Left renal cortex interstitium (tissue), 4 donors: ENCODE results near the gene SCO2. TPM values are rescaled to one million over a fixed set of nuclear protein-coding genes. Genes with fewer than 3 reads are reported as not detected.

Experiments used
- DNase-seq, 4 donors: peaks; one replicate each; pipeline ENCODE4 v3.0.0-alpha.2; 2013; ENCODE audit warnings: low read depth in 4 of 4, low spot score in 2 of 4, missing footprints in 1 of 4
- polyA plus RNA-seq, 4 donors: library from polyadenylated mRNA; unstranded; fragments of 120-200 nt; gene quantifications; one replicate each; pipeline ENCODE4 v1.2.1, GENCODE V29; 2013; ENCODE audit not compliant: insufficient read length in 4 of 4

The SCO2 gene
- polyA plus RNA-seq, 4 donors: 0.57 to 5.1 (median 2.4) TPM; not detected in 1

GRCh38 chr22:50503475-50504145, 21.8 kb downstream of the SCO2 start:
- no peak for DNase-seq

- DNase-seq: no peak
These were observed 22.5 kb downstream of the SCO2 start for GRCh38 chr22:50502628-50503474.

DNA sequence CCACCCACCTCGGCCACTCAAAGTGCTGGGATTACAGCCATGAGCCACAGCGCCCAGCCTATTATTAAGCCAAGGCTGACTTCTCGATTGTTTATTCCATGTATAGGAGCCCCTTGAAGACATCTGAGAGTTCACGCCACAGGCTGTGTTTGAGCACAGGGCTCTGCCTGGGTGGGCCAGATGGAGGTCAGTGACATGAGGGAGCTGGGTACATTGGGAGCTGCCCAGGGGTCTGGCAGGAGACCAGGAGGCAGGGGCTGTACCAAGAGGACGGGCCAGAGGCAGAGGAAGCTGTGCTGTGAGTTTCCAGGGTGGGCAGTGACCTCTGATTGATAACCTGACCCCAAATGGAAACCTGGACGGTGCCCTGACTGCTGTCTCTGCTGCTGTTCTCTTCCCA, 23.3 kb downstream of the SCO2 start:
- no peak for DNase-seq

DNA sequence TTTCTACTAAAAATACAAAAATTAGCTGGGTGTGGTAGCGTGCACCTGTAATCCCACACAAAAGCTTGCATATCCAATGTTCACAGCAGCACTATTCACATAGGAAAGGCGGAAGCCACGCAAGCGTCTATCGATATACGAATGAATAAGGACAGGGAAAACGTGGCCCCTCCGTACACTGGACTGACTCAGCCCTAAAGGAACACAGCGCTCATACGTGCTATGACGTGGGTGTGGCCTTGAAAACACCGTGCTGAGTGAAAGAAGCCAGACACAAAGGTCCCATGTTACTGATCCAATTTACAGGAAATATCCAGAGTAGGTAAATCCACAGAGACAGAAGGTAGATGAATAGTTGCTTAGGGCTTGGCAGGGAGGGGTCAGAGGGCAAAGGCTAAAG, 24.9 kb downstream of the SCO2 start:
- no peak for DNase-seq

- peak in 1 of 4 donors; percentile 69 for DNase-seq
These were observed 27.0 kb downstream of the SCO2 start for GRCh38 chr22:50498322-50498890.

DNA sequence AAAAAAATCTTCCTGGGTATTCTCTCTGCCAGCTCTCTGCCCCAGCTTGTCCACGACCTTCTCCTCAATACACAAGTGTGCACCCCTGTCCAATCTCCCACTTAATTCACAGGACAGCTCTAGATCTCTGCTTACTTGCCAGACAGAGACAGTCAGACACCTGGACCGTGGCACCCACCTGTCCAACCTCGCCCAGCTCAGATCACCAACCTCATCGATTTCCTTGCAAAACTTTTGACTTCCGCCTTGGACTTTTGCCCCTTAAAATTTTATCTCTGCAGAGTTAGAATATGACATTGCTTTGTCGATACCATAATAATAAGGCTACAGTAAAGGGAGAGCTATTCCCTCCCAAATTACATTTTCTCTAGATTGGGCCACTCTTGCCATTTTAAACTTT, 28.3 kb downstream of the SCO2 start:
- no peak for DNase-seq

DNA sequence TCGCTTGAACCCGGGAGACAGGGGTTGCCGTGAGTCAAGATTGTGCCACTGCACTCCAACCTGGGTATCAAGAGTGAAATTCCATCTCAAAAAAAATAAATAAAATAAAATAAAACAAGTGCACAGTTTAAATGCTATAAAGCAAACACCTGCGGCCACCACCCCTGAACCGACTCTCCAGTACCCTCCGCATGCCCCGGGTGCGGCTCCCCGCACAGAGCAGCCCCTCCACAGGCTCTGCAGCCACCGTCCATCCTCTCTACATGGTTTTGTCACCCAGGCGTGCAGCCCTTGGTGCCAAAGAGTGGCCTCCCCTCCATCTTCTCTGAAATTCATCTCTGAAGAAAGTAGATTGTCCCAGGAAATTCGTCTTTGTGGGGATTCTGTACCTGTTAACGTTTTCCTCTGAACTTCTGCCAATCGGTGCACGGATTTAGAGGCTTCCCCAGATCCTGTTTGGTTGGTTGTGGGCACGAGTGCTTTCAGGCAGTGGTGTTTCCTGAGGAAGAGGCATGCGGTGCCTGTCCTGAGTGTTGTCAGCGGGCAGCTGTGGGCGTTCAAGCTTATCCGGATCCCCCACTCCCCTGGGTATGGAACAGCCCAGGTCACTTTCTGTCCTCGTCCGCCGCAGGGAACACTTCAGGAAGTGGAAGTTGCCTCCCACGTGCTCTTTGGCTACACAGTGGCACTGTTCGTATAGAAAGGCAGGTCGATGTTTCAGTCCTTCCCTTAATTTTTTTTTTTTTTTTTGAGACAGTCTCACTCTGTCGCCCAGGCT, 34.7 kb downstream of the SCO2 start:
- no peak for DNase-seq

DNA sequence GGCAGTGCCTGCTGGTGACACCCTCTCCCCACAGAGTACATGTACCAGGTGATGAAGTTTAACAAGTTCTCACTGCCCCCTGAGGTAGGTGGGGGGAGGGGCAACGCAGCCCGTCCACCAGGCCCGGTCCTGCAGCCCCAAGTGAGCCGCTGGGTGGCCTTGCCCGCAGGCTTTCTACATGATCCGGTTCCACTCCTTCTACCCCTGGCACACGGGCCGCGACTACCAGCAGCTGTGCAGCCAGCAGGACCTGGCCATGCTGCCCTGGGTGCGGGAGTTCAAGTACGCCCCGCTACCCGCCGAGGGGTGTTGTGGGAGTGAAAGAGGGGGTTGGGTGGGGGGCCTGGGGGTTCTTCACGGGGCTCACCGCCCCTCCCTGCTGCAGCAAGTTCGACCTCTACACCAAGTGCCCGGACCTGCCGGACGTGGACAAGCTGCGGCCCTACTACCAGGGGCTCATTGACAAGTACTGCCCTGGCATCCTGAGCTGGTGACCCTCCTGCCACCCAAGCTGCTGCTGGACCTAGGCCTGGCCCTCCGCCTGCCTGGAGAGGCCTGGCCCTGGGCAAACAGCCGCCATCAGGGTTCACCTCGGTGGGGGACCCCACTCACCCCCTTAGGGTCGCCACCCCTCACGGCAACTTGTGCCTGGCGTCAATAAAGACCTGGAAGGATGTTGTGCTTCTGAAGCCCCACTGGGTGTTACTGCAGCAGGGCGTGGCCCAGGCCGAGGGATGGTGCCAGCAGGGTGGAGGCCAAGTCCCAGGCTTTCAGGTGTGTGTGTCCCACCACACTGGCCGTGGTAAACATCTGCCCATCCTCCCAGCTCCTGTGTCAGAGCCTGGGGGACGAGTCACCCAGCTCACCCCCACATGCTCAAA, 35.8 kb downstream of the SCO2 start:
- DNase-seq: no peak

DNA sequence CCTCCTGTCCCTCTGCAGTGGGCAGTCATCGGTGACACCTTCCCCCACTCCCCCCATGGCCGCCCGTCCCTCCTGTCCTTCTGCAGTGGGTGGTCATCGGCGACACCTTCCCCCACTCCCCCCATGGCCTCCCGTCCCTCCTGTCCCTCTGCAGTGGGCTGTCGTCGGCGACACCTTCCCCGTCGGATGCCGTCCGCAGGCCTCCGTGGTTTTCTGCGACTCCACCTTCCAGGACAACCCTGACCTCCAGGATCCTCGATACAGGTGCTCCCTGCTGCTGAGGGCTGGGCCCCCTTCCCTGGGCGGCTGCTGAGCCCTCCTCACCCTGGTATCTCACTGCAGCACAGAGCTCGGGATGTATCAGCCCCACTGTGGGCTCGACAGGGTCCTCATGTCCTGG, 36.5 kb downstream of the SCO2 start:
- no peak for DNase-seq

- DNase-seq: no peak
These were observed 37.3 kb downstream of the SCO2 start for GRCh38 chr22:50488006-50488677.

DNA sequence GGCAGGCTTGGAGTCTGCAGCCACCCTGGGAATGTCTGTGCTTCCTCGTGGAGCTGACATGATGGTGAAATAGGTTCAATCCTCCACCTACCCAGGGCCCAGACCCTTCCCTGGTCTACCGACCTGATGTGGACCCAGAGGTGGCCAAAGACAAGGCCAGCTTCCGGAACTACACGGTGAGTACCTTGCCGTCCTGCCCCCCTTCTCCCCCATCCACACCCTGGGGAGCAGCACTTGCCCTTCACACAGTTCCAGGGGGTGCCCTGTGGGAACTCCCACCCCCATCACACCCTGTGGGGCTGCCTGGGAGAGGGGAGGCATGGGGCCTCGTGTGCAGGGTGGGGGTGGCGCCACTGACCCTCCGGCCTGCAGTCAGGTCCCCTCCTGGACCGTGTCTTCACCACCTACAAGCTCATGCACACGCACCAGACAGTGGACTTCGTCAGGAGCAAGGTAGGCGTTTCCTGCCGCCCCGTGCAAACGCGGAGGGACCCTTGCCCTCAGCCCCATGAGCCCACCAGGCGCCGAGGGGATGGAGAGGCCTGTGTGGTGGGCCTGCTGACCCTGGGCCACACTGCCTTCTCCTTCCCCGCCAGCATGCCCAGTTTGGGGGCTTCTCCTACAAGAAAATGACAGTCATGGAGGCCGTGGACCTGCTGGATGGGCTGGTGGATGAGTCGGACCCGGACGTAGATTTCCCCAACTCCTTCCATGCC, 38.0 kb downstream of the SCO2 start:
- DNase-seq: no peak

DNA sequence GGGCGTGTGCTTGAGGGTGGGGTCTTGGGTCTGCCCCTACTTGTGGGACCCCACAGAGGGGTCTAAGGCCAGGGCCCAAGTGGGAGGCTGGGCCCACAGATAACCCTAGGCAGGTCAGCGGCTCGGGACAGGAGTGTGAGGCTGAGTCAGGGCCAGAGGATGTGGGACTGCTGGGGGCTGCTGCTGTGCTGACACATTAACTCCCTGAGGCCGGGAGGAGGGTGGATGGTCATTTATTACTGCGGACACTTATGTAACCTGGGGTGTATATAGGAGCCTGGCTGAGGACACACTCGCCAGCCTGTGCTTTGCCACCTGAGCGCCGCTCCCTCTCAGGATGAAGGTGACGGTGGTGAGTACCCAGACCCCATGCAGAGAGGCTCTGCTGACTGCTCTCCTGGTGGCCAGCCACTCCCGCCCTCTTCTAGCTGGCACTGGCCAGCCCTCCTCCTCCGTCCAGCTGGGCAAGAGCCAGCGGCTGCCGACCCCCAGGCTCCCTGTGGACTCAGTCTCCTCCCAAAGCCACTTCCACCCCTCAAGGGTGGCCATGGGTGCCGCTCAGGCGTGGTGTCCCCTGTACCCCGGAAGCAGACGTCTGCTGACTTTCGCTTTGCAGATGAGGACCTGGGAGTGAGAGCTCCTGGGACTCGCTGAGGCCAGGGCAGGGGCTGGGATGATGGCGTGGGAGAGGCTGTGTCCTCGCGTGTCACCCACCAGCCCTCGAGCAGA, 38.7 kb downstream of the SCO2 start, which contains the start of gene MIOX:
TSS of gene MIOX (plus strand) at position 299 of the 729 bp plus-strand sequence. CDS start at position 338, 39 bp downstream.
- no peak for DNase-seq

DNA sequence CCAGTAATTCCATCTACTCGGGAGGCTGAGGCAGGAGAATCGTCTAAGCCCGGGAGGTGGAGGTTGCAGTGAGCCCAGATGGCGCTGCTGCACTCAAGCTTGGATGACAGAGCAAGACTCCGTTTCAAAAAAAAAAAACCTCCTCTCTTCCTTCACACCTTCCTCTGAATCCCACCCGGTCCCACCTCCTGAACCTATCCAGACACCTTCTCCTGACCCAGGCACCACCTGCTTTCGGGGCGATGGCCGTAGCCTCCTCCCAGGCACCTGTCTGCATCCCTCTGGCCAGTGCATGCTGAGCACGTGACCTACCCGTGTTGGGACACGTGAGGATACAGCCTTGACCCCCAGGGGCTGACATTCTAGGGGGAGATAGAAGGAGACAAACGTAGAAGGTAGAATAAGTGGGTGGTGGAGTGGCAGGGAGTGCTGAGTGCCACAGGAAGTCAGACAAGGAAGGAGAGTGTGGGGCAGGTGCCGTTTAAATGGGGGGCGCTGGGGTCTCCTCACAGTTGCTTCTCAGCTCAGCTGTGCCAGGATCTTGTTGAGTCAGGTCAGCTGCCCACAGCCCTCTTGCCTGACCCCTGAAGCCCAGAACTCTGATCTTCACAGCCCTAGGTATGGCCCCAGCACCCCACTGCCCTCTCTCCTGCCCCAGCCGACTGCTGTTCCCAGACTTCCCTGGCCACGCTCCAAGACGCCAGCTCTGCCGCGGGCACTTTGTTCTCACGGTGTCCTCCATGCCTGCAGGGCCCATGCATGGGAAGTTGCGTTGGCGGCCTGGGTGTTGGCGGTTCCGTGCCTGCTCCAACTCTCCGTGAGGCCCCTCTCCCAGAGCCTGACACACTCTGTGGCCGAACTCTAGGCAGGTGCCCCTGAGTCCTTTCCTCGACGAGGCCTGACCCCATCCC, 39.9 kb downstream of the SCO2 start:
- no peak for DNase-seq

- no peak for DNase-seq
These were observed 41.2 kb downstream of the SCO2 start for GRCh38 chr22:50483977-50484853.

- DNase-seq: no peak
These were observed 41.8 kb downstream of the SCO2 start for GRCh38 chr22:50483556-50483955.

DNA sequence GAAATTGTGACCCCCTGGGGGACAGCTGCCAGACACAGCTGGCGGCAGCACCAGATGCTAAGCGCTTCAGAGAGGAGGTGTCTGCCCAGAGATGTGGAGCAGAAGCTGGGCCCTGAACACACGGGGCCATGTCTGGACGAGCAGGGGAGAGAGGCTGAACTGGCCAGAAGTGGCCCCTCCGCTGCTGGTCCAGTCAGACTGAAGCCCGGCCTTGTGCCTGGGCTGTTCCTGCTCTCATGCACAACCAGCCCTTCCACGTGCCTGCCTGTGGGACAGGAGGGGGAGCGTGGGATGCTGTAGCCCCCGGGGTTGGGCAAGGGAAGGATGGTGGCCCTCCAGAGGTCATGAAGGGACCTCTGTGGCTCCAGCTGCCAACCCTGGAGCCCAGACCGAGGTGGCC, 42.3 kb downstream of the SCO2 start:
- no peak for DNase-seq
